ENCODE measurements around the gene NFX1. TPM values are rescaled to one million over a fixed set of nuclear protein-coding genes. Genes with fewer than 3 reads are reported as not detected.

NFX1 gene
- total and polyA plus RNA-seq, 4 donors: 13.7 to 27.9 (median 14.6) TPM

GRCh38 chr9:33245341-33245740, 45.0 kb upstream of the NFX1 start:
- TF ChIP-seq EGR1 (IDR thresholded peaks at IDR 0.05; ENCODE audit: low read depth in 2 of 2) (no peak), HNF4A (conservative IDR thresholded peaks at IDR 0.05) (no peak), NR2F2 (IDR thresholded peaks at IDR 0.05) (no peak), FOXA2 (IDR thresholded peaks at IDR 0.05) (no peak), RAD21 (IDR thresholded peaks at IDR 0.05) (no peak), JUND (IDR thresholded peaks at IDR 0.05) (no peak), YY1 (IDR thresholded peaks at IDR 0.05) (no peak)
- 99% methylated on average over 2 of the region's 2 CpGs for WGBS
- no peak for DNase-seq (ENCODE audit: low spot score)
- peaks cover 0 to 3% (median 0%) of the 10 kb centered on the region in 4 donors for H3K36me3 ChIP-seq (ENCODE audit: control insufficient read depth in 4 of 4, insufficient read depth in 3 of 4, low read depth in 1 of 4, low read length in 3 of 4)
- no peak overlapping the region for H3K9ac ChIP-seq (ENCODE audit: low read depth in 1 of 2, low read length in 2 of 2)
- H3K27me3 ChIP-seq (ENCODE audit: control insufficient read depth in 4 of 4, insufficient read depth in 4 of 4, low read length in 3 of 4): no peaks in the 10 kb centered on the region
- no peaks in the 10 kb centered on the region for H3K9me3 ChIP-seq (ENCODE audit: control insufficient read depth in 4 of 4, low read length in 3 of 4)
- H3K27ac ChIP-seq (ENCODE audit: low read depth in 1 of 2, low read length in 2 of 2): no peak overlapping the region
- no peaks in the 10 kb centered on the region for H3K4me1 ChIP-seq (ENCODE audit: control insufficient read depth in 4 of 4, insufficient read depth in 4 of 4, low read length in 3 of 4)
- H3K4me3 ChIP-seq (ENCODE audit: low read depth in 1 of 3, low read length in 3 of 3): no peak overlapping the region

GRCh38 chr9:33246269-33246860, 44.0 kb upstream of the NFX1 start:
- Histone ChIP-seq H3K9me3 (ENCODE audit: control insufficient read depth in 4 of 4, low read length in 3 of 4) (no peaks in the 10 kb centered on the region), H3K27me3 (ENCODE audit: control insufficient read depth in 4 of 4, insufficient read depth in 4 of 4, low read length in 3 of 4) (no peaks in the 10 kb centered on the region), H3K36me3 (ENCODE audit: control insufficient read depth in 4 of 4, insufficient read depth in 3 of 4, low read depth in 1 of 4, low read length in 3 of 4) (peaks cover 0 to 3% (median 0%) of the 10 kb centered on the region in 4 donors), H3K9ac (ENCODE audit: low read depth in 1 of 2, low read length in 2 of 2) (no peak overlapping the region), H3K4me3 (ENCODE audit: low read depth in 1 of 3, low read length in 3 of 3) (no peak overlapping the region), H3K27ac (ENCODE audit: low read depth in 1 of 2, low read length in 2 of 2) (no peak overlapping the region), H3K4me1 (ENCODE audit: control insufficient read depth in 4 of 4, insufficient read depth in 4 of 4, low read length in 3 of 4) (no peaks in the 10 kb centered on the region)
- 93% methylated on average over 9 of the region's 9 CpGs for WGBS
- no peak for DNase-seq (ENCODE audit: low spot score)
- TF ChIP-seq GABPA (IDR thresholded peaks at IDR 0.05 in 1 of 2, conservative IDR thresholded peaks at IDR 0.05 in 1 of 2) (no peak), FOXA2 (IDR thresholded peaks at IDR 0.05) (no peak), REST (IDR thresholded peaks at IDR 0.05) (no peak), JUND (IDR thresholded peaks at IDR 0.05) (no peak), EGR1 (IDR thresholded peaks at IDR 0.05; ENCODE audit: low read depth in 2 of 2) (no peak)
- TF ChIP-seq, protein P1, sequence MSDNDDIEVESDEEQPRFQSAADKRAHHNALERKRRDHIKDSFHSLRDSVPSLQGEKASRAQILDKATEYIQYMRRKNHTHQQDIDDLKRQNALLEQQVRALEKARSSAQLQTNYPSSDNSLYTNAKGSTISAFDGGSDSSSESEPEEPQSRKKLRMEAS (IDR thresholded peaks at IDR 0.05): no peak

DNA sequence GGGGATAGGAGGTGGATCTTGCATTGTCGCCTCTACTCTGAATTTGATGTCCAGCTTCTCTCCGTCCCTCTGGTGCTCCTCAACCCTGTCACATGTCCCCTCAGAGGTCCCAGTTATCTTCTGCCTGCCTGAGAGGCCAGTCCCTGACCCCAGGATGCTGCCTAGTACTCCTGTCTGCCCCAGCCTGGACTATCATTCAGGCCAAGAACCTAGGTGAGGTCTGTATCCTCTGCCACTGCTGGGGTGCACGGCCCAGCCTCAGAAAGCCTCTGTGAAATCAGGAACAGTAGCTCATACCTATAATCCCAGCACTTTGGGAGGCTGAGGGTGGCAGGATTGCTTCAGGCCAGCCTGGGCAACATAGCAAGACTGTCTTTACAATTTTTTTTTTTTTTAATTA, 41.7 kb upstream of the NFX1 start:
- no peak overlapping the region for H3K9ac ChIP-seq (ENCODE audit: low read depth in 1 of 2, low read length in 2 of 2)
- no peak overlapping the region for H3K27ac ChIP-seq (ENCODE audit: low read depth in 1 of 2, low read length in 2 of 2)
- no peaks in the 10 kb centered on the region for H3K27me3 ChIP-seq (ENCODE audit: control insufficient read depth in 4 of 4, insufficient read depth in 4 of 4, low read length in 3 of 4)
- 97% methylated on average over 3 of the region's 3 CpGs for WGBS
- H3K4me3 ChIP-seq (ENCODE audit: low read depth in 1 of 3, low read length in 3 of 3): no peak overlapping the region
- DNase-seq (ENCODE audit: low spot score): no peak
- H3K36me3 ChIP-seq (ENCODE audit: control insufficient read depth in 4 of 4, insufficient read depth in 3 of 4, low read depth in 1 of 4, low read length in 3 of 4): peaks cover 0 to 19% (median 4%) of the 10 kb centered on the region in 4 donors
- no peaks in the 10 kb centered on the region for H3K4me1 ChIP-seq (ENCODE audit: control insufficient read depth in 4 of 4, insufficient read depth in 4 of 4, low read length in 3 of 4)
- H3K9me3 ChIP-seq (ENCODE audit: control insufficient read depth in 4 of 4, low read length in 3 of 4): no peaks in the 10 kb centered on the region
- TF ChIP-seq ZBTB33 (IDR thresholded peaks at IDR 0.05) (no peak), FOXA1 (IDR thresholded peaks at IDR 0.05) (no peak), JUND (IDR thresholded peaks at IDR 0.05) (no peak), HNF4G (IDR thresholded peaks at IDR 0.05) (no peak), EGR1 (IDR thresholded peaks at IDR 0.05; ENCODE audit: low read depth in 2 of 2) (no peak), GABPA (IDR thresholded peaks at IDR 0.05 in 1 of 2, conservative IDR thresholded peaks at IDR 0.05 in 1 of 2) (no peak), NR2F2 (IDR thresholded peaks at IDR 0.05) (no peak), HNF4A (conservative IDR thresholded peaks at IDR 0.05) (no peak)
- TF ChIP-seq, protein P2, sequence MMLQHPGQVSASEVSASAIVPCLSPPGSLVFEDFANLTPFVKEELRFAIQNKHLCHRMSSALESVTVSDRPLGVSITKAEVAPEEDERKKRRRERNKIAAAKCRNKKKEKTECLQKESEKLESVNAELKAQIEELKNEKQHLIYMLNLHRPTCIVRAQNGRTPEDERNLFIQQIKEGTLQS (IDR thresholded peaks at IDR 0.05): no peak
- TF ChIP-seq, protein P1 (IDR thresholded peaks at IDR 0.05): no peak
- TF ChIP-seq, protein P3, sequence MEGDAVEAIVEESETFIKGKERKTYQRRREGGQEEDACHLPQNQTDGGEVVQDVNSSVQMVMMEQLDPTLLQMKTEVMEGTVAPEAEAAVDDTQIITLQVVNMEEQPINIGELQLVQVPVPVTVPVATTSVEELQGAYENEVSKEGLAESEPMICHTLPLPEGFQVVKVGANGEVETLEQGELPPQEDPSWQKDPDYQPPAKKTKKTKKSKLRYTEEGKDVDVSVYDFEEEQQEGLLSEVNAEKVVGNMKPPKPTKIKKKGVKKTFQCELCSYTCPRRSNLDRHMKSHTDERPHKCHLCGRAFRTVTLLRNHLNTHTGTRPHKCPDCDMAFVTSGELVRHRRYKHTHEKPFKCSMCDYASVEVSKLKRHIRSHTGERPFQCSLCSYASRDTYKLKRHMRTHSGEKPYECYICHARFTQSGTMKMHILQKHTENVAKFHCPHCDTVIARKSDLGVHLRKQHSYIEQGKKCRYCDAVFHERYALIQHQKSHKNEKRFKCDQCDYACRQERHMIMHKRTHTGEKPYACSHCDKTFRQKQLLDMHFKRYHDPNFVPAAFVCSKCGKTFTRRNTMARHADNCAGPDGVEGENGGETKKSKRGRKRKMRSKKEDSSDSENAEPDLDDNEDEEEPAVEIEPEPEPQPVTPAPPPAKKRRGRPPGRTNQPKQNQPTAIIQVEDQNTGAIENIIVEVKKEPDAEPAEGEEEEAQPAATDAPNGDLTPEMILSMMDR (IDR thresholded peaks at IDR 0.05; ENCODE audit: low read depth, low read length, missing input control): no peak

Data from liver (tissue), 9 donors.